HL-60/S4 treated with retinoic acid at 250 ng/mL for 4 days and 3 days (cell line): ENCODE results near the gene LAMA5.
"Not testable (repeated sequence)": the region's sequence is repeated elsewhere in the genome, so short reads cannot be mapped to it uniquely, and the experiment has no call there.

Experiments
- in situ Hi-C: fragments of 300-500 bp; cut with MboI; formaldehyde crosslinking; loops from 2 replicates; pipeline ENCODE4 v1.7.0; 2022; ENCODE audit warnings: low sequenced_read_pairs

LAMA5 gene

DNA sequence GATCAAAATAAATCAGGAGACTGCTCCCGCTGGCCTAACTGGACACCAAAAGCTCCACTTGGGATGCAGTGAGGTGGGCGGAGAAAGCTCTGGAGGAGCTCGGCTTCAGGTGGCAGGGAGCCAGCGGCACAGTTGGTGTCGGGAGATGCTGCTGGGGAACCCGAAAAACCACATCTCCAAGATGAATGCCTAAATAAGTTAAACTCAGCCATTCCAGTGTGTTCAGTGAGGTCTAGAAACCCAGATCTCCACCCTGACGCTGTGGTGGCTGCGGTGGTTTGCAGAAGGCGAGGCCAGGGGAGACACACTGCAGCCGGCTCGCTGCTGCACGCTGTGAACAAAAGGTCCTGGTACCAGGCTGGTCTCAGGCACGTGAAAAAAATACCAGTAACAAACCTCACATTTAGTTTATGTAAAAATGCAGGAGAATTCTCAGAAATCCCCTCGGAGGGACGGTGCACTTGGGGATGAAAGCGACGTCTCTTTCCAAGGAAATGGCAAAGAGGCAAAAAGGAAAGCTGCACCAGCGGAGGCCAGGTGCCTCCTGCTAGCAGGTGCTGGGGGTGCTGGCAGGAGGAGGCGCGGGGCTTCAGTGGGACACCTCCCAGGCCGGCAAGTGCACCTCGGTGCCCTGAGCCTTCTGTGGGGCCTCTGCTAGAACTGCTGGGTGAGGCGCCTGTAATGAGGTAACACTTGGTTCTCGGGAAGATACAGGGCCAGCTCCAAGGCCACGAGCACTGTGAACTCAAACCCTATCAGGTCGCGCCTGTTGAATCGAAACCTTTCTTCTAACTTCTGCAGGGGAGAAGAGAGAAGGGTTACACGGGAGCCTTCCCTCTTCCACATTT, 23.4 kb upstream of the LAMA5 start:
- in situ Hi-C loops, result no loop called here

DNA sequence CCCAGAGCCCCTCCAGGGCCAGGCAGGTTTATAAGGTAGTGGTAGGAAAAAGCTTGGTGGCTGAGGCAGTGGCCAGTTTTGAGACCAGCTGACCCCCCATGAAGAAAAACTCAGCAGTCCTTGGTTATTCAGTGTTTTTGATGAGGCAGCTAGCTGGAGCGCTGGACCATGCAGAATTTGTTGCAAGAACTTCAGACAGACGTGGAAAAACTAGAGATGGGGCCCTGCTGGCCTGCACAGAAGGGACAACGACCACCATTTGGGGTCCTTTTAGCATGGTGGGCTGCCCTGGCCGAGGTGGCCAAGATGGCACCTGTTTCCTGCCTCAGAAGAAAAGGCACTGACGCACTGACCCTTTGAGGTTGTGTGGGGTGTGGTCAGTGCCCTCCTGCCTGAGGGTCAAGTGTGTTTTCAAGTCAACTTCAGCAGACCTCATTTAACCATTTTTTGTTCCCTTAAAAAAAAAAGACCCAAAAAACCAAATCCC, 22.5 kb upstream of the LAMA5 start:
- in situ Hi-C loops, result no loop called here

DNA sequence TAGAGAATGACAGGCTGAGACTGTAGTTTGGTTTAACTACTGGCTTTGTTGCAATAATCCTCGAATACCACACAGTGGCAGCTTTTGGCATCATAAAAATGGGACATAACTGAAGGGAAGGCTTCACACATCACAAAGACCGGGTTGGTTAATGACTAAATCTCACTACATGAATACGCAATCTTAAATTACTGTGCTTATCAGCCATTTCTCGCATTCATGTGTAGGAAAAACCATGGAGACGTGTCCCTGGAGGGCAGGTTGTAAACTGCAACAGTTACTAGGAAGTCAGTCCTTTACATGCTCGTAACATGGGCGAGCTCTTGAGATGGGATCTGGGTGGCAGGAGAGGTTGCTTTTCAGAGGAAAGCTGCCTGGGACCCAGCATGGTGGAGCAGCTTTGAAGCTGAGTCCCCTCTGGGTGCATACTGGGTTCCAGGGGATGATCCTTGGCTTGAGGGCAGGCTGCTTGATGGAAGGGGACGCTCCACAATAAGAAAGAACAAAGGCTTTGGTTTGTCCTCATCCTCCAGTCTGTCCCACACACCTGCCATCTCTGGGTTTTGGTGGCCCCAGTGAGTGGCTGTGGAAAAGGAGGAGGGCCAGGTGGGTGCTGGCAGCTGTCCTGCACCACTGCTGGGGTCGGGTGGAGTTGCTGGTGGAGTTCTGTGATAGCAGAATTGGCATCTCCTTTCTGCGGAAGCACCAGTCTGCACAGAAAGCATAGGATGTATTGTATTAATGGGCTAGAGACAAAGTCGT, 21.9 kb upstream of the LAMA5 start:
- in situ Hi-C loops, result no loop called here

DNA sequence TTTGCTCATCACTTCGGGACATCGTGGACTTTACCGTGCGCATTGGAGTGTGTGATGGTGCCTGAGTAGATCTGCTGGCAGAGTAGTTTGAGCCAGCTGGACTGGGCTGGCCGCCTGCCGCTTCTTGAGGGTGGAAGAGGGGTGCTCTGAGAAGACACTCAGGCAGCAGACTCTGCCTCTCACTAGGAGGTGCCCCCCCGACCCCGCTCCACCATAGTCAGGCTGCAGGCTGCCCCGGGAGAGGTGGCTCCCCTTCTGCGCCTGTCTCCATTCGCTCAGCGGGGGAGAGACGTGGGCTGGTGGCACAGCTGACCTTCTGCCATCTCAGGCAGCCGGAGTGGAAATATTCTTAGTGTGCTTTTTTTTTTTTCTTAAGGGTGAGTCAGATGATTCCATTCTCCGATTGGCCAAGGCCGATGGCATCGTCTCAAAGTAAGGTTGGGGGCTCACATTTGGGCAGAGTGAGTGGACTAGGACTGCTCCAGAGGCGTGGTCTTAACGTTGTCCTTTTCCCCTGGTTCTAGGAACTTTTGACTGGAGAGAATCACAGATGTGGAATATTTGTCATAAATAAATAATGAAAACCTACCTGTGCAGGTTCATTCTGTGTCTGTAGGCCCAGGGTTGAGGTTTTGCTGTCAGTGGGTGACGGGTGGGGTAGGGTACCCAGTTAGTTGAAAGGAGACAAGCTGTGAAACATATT, 21.0 kb upstream of the LAMA5 start:
- in situ Hi-C loops, result no loop called here

DNA sequence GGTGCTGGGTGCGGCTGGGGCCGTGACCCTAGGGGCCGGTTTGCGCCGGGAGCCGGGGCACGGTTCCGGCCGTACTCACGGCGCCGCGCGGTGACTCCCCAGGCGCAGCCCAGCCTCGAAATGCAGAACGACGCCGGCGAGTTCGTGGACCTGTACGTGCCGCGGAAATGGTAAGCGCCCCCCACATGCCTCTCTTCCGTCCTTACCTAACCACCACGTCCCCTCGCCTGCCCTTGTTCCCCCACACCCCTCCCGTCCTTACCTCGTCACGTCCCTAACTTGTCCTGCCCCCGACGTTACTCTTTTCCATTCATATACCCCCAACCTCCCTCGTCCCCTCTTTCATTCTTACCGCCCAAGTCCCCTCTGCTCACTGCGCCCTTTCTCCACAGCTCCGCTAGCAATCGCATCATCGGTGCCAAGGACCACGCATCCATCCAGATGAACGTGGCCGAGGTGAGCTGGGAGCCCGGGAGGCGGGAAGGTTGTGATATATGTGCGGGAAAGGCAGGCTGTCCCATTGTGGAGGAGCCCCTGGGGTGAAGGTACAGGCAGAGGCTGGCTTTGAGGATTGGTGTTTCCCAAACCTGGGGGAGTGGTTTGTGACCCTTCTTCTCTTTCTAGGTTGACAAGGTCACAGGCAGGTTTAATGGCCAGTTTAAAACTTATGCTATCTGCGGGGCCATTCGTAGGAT, 20.3 kb upstream of the LAMA5 start:
- in situ Hi-C loops, result no loop called here

DNA sequence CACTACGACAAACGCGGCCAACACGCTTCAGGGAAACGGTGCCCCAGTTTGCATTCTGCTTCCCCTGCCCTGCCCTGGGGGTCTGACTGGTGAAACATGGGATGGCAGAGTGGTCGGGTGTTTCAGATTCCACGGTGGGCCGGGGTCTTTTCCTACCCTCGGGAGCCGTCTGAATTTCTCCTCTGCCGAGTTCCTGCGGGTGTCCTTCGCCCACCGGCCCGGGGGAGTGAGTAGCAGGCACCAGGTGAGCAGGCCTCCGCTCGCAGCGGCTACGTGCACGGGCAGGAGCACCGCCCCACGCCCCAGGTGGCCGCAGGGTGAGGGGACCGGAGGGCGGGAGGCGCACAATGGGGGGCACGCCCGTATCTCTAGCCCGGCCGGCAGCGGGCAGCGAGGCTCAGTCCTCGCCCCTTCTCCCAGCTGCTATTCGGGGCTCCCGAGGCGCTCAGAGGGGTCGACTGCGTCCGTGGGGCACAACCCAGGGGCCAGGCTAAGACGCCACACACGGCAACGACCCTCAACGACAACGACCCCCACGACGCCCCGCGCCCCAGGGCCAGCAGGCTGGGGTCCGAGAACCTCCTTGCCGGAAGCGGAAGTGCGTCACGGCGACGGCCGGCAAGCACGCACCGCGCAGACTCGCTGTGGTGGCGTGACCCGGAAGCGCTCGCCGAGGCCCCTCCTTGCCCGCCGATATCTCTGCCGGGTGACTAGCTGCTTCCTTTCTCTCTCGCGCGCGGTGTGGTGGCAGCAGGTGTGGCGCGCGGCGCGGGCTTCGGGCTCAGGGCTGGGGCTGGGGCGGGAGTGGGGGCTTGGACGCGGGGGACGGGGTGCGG, 19.5 kb upstream of the LAMA5 start, which contains the start of gene RPS21:
Gene RPS21, plus strand, starts transcription at position 721 of the 836 bp plus-strand sequence. CDS start 236 bp downstream, outside the sequence.
- in situ Hi-C loops, result no loop called here

DNA sequence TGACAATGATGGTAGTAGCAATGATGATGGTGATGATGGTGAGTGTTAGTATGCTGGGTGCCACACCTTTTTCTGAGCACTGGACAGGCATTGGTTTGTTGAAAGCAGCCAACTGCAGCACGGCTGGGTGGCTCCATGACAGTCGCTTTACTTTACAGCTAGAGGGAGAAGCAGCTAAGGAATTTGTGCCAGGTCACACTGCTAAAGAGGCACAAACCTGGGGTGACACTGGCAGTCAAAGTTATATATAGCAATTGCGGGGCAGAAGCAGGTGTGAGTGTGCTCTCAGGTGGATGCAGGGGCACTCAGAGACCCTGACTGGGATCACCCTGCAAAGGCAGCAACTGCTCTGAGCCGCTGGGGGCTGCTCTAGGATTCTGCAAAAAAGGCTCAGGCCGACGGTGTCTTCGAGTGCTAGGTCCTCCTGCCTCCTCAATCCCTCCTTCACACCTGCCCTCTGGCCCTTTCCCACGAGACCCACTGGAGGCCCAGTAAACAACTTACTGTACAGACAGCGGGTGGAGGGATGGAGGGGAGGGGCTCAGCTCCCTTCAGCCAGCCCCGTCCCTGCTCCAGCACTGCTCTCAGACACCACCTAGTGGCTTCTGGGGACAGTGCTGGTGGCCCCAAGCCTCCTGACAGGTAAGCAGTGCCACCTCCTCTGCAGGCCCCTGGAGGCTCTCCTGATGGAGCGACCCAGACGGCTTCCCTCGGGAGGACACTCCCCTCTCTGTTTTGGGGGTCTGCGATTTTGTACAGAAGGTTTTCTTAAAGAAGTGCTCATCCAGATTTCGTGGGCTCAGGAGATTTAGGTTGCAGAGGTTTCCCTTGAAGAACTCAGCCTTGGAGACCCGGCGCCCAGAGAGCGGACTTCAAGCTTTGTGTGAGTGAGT, 15.4 kb upstream of the LAMA5 start:
- in situ Hi-C loops, result no loop called here

DNA sequence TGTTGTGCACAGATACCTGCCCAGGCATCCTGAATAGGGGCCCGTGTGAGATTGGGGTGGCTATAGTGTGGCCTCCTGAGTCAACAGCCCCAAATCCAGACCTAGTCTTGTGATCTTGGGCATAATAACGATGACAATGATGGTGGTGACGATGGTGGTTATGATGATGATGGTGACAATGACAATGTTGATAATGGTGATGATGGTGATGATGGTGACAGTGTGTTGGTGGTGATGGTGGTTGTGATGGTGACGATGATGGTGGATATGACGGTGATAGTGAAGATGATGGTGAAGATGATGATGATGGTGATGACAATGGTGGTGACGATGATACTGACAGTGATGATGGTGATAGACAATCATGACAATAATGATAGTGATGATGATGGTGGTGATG, 14.7 kb upstream of the LAMA5 start:
- in situ Hi-C loops, result no loop called here

DNA sequence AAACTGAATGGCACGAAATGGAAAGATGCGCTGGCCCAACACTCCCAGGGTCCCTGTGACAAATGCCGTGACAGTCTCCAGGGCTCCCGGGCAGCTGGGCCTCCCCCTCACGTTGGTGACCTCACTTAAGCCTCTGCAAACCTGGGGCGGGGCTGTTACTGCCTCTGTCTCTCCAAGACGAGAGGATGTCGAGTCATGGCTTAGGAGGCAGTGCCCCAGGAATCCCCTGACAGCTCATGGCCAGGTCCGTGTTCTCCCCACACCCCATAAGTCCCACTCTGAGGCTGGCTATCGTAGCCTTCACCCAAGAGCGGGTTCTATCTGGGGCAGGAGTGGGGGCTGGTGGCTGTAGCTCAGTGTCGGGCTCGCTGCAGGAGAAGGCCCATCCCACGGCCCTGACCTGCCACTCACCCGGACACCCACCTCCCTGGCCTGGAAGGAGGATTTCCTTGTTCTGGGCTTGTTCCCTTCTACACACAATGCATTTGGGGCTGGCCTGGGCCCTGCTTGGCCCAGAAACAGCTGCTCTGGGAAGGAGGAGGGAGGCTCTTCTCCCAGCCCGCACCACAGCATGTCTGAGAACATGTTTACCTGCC, 14.2 kb upstream of the LAMA5 start:
- in situ Hi-C loops, result no loop called here

DNA sequence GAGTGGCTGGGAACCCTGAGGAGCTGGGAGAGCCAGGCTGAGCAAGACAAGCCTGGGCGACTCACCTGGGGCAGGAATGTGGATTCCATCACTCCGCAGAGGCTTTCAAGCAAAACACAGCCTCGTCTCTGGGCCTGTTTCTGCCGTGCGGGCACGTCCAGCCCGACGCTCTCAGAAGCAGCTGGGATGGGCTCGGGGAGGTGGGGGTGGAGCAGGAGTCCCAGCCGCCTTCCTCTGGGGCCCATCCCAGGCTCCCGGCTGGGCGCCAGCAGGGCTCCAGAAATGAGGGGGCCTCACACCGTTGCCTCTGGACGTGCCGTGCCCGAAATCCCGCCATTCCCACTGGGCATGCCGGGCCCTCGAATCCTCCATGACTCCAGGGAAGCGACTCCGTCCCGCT, 11.1 kb upstream of the LAMA5 start:
- in situ Hi-C loops, result no loop called here

DNA sequence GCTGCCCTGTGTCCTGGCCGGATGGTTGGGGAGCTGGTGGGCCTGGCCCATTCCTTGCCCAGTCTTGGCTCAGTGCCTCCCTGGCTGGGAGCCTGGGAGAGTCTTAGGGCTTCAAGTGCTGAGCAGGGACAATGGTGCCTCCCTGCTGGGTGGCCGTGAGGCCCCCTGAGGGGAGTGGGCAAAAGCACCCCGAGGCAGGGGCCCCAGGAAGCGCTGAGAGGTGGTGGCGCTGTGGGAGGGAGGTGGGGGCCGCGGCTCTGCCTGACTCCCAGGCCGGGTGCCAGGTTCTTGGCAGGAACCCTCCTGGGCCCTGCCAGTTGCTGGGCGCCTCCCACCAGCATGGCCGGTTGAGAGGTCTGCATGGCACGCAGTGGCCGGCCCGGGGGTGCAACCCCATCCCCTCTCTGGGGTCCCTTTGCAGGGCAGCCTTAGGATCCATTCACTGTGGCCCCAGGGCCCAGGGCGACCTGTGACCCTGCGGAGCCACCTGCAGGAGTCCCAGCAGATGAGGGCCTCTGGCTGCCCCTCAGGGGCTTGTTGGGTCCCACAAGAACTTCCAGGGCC, 10.6 kb upstream of the LAMA5 start:
- in situ Hi-C loops, result no loop called here

DNA sequence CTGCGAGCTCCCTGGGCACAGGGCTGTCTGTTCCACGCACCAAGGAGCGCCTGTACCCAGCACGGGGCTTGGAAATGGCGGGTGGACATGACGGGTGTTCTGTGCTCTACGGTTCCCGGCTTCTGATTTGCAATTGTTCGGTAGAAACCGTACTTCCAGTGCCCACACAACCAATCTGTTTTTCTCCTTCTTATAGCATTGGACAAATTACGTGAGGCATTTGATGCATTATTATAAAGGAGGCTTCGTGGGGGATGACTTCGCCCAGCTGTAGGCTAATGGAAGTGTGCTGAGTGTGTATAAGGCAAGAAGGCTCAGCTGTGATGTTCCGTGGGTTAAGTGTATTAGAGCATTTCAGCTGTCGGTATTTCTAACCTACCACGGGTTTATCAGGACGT, 10.0 kb upstream of the LAMA5 start:
- in situ Hi-C loops, result no loop called here

DNA sequence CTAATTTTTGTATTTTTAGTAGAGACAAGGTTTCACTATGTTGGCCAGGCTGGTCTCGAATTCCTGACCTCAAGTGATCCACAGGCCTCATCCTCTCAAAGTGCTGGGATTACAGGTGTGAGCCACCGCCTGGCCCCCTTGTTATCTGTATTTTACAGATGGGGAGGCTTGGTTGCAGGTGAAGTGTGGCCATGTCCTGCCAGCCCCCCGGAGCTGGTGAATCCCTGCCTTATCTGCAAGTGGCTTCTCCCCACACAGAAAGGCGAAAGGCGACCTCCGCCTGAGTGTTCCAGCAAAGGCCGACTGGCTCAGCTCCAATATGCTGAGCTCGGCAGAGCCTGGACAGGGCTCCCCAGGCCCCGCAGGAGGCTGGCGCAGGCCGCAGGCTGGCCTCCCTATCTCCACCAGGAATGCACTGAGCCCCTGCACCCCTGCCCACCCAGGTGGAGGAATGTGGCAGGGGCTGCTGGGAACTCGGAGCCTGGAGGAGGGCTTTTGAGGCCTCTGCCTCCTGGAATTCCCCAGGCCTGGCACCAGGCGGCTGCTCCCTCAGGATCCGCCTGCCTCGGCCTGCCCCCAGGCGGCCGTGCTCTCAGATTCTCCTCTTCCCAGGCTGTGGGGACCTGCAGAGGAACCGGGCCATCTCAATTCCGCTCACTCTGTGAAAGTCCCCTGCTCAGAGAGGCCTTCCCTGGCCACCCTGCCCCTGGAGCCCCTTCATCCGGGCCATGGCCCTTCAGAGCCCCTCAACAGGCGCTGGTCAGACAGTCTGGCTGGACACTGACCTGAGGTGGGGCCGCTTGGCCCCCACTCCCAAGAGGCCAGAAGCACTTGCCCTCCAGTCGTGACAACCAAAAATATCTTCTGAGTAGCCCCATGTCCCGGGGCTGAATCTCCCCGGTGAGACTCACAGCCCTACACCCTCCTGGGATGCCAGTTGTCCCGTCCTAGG, 9.3 kb upstream of the LAMA5 start:
- in situ Hi-C loops, result no loop called here

DNA sequence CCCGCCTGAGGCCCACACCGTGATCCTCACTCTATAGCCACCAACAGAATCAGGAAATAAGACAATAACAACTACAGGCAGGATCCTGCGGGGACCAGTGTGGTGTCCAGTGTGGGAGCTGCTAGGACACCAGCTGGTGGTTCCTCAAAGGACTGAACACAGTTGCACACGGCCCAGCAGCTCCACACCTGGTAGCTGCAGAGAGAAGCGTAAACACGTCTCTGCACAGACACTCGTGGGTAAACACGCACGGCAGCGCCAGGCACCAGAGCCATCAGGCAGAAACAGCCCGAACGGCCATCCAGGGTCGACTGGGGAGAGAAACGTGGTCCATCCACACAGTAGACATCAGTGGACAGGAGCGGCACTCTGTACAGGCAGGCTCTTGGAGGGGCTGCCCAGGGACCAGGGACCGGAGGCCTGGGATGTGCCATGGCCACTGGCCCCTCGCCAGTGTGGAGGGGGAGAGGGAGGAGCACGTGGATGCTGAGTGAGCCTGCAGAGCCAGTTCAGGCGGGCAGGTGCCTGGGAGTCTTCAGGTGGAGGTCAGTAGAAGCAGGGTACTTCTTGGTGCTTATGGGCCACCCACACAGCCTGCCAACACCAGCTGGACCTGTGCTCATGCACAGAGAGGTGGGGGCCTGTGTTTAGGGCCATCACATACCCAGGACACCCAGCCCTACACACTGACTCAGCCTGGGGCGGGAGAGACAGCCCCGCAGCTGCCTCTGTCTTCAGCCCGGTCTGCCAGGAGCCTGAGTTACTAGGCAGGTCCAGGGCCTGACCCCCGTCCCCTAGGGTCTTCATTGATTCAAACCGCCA, 7.4 kb upstream of the LAMA5 start:
- in situ Hi-C loops, result no loop called here

DNA sequence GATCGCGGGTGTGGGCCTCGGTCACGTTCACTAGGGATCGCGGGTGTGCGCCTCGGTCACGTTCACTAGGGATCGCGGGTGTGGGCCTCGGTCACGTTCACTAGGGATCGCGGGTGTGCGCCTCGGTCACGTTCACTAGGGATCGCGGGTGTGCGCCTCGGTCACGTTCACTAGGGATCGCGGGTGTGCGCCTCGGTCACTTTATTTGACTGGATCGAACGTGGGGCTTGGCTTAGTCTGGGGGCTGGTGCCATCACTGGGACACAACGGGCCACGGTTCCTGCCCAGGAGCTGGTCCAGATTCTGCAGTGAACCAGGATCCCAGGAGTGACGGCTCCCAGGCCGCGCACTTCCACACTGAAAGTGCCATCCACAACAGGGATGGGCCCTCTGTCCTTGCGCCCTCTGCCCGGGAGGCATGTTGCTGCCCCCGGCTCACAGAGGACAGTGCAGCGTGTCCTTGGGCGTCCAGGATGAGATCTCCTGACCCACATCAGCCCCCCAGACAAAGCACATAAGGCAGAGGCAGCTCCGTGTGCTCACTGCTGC, 6.6 kb upstream of the LAMA5 start:
- in situ Hi-C loops, result not testable (repeated sequence)
